NCI-H1105 treated with DMSO at 0.1 percent for 48 hours (cell line): ENCODE measurements around the gene TIMM44.
"Not testable (repeated sequence)": the region's sequence is repeated elsewhere in the genome, so short reads cannot be mapped to it uniquely, and the experiment has no call there.

ENCODE experiments used
- DNase-seq: peaks from one replicate; lab custom pipeline; 2025; lab: John Stamatoyannopoulos, UW

The TIMM44 gene

DNA sequence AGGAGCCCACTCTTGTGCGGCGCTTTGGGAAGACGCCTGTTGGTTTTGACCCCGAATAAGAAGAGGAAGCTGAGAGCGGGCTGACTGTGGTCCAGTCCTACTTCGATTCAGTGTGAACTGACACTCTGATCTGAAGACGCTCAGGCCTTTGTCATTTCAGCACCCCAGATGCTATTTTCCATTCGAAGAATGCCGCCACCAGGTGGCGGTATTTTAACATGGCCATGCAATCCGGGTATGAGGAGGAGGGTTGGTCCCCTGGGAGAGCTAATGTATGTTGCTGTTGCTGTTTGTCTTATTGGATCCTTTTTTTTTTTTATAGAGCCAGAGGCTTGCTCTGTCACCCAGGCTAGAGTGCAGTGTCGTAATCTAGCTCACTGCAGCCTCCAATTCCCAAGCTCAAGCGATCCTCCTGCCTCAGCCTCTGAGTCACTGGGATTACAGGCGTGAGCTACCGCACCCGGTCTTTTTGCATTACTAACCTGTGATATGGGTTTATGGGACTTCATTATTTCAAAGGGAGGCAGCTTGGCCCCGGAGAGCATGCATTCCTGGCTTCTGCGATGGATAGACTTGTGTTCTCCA is 803 bp upstream of the TIMM44 start:
- peak; percentile 90 for DNase-seq

DNA sequence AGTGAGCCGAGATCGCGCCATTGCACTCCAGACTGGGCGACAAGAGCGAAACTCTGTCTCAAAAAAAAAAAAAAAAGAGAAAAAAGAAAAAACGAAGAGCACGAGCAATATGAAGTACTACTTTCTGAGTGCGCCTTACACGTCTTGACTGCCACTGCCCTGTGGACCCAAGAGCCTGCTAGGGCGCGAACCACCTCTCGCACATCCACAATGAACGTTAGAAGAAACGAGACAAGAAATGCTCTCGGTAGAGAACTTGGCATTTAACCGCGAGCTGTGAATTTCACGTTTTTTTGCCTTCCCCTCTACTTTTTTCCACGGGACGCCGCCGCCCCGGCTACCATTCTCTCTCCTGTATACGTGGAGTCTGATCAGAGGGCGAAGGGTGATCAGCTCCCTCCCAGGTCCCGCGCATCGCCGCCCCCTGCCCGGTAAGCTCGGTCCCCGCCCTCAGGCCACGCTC is 454 bp downstream of the TIMM44 start:
- DNase-seq, result peak; percentile 32

DNA sequence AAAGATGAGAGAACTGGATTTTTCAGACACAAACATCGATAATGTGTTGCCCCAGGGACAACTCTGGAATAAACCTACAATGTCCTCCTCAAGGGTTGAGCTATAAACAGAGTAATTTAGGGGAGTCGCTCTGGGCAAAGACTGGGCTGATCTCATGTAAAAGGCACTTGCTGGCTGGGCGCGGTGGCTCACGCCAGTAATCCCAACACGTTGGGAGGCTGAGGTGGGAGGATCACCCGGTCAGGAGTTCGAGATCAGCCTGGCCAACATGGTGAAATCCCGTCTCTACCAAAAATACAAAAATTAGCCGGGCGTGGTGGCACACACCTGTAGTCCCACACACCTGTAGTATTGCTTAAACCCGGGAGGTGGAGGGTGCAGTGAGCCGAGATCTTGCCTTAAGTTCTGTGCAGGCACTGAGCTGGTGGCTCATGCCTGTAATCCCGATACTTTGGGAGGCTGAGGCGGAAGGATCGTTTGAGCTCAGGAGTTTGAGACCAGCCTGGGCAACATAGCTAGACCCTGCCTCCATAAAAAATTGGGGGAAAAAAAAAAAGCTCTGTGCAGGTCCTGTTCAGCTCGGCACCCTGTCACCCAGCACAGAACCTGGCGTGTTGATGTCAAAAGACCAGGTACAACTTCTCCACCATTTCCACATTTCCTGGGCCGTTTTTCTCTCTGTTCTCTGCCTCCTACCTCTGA is 1.4 kb downstream of the TIMM44 start:
- no peak for DNase-seq

DNA sequence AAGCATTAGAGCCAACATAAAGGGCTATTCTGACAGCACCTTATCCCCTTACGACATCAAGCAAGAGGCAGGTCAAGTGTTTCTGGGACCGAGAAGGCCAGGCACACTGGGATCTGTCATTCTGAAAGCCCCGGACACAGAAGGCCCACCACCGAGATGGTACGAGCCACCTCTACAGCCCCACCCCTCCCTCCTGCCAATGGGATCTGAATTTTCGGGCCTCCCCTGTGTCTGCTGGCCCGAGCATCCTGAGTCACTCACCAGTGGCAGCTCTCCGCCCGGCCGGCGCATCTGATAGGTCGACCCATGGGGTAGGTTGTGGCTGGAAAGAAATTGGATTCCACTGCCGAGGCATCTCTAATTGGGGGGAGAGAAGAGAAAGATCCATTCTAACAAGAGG is 2.6 kb downstream of the TIMM44 start:
- DNase-seq, result no peak

DNA sequence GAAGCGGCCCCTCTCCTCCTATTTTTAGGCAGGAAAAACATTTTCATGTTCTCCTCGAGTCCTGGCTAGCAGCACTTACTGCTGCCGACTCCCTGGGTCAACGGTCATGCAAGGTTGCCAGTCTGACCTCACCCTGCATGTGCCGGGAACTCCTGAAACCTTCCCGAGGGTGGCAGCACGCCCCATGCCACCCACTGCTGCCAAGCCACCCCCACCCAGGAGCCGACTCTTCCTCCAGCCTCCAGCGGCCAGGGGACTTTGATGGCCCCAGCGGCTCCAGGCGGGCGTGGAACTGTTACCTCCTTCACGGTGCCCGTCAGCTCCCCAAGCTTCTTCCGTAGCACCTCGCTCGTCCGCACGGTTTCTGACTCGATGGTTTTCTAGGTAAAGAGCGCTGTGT is 8.7 kb downstream of the TIMM44 start:
- DNase-seq, result no peak

DNA sequence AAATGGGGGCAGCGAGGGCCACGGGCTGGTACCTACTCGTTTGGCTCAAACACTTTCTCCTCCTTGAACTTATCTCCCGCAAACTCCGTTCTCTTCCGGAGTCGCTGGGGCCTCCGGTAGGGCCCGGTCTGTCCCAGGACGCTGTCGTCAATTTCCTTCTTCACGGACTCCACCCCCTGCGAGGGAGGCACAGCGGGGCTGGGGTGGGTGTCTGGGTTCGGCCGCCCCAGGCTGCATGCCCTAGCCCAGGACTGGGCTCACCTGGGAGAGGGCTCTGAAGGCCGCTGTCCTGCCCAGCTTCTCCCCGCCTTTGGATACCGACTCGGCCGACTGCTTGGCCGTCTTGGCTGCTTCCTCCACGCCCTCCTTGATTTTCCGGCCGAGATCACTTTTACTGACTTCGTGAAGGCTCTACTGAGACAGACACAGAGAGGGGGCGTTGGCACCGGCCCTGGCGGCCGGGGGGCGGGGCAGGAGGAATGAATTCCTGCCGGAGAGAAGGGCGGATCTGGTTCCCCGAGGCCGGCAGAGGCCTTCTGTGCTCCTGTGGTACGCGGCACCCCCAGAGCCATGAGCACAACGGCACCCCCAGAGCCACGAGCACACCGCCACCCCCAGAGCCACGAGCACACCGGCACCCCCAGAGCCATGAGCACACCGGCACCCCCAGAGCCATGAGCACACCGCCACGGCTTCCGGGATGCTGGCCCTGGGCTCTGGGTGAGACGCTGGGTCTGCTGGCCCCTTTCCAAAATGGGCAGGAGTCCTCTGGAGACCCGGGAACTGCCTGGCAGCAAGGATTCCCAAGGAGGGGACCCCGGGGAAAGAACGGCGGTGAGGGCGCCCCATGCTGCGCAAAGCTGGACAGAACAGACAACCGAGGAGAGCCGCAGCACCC is 9.4 kb downstream of the TIMM44 start:
- DNase-seq, result no peak

DNA sequence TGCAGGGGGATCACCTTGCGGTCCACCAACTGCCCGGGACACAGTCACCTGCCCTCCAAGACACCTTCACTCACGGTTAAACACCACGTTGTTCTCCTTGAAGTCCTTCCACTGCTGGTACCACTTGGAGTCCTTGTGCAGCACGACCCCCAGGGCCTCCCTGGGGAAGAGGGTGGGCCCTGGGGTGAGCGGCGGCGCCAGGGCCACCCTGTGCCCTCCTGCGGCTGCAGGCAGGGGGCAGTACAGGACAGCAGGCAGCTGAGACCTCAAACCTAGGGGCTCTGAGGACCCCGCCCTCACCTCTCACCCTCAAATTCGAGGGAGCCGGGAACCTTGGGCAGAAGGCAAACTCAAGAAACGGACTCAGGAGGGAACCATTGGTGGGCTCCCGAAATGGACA is 10.1 kb downstream of the TIMM44 start:
- no peak for DNase-seq

DNA sequence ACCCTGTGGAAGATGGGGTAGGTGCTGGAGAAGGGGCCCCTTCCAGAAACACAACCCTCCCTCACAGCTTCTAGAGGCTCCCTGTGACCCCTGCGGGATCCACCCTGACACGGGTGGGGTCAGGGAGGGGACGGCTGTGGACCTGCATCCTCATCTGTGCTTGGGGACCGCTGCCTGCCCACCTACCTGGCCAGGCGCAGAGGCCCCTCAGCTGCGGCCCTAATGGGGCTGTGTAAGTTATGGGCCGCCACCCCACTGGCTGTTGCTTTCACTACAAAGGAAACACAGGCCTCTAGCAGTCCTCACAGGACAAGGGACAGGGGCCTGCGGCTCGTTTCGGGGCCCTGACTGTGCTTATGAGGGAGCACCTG is 10.6 kb downstream of the TIMM44 start:
- DNase-seq, result no peak

DNA sequence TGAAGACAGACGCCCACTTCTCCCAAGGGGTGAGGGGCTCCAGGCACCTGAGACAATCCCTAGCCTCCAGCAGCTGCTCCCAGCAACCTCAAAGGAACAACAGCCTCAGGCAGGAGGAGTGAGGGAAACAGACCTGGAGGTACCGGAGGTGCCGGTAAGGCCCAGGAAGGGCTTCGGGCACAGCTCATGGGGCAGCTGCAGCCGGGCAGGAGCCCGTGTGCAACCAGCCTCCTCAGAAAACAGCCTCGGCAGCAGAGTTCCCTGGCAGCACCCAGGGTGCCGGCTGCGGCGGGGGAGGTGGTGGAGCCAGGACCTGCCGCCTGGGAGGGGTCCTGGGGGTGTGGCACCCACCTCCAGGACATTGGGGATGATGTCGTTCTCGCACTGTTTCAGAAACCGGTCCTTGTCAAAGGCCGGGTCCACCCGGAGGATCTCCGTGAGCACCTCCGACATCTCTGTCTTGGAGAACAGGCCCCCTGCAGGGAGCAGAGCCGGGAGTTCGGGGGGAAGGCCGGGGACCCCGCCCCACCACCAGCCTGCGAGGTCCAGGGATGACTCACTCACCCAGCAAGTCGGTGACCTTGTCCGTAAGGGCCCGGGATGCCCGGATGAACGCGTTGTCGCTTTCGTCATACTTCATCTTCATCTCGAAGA is 11.1 kb downstream of the TIMM44 start:
- no peak for DNase-seq

DNA sequence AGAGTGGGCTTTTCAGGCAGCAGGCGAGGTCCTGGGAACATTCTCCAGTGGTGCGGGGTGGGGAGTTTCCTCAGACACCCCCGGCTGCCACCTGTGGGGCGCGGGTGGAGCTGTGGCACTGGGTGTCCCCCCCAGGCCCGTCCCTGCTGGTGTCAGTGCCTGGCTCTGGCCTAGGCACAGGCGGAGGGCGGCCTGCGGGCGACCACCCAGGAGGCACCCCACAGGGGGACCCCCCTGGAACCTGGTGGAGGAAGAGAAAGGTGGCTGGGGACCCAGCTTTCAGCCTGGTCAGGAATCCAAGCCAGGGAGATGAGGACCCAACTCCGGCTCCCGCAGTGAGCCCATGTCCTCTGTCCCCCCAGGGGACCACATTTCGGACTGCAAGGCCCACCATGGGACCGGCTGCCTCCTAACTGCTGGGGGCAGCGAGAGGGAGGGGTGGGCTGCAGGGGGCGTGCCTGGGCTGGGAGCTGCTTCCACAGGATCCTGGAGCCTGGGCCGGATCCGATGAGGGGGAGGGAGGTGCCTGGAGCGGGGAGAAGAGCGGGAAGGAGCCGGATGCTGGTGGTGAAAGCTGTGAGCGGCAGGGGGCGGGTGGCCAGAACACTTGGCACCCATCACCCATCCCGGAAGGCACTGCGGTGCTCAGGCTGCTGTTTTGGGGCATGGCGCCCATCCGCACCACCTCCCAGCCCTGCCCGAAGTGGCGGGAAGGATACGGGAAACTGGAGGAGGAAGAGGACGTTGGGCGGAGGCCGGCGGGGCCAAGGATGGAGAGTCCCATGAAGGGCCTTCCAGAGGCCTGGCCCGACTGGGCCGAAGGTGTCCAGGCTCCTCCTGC is 12.0 kb downstream of the TIMM44 start:
- no peak for DNase-seq

DNA sequence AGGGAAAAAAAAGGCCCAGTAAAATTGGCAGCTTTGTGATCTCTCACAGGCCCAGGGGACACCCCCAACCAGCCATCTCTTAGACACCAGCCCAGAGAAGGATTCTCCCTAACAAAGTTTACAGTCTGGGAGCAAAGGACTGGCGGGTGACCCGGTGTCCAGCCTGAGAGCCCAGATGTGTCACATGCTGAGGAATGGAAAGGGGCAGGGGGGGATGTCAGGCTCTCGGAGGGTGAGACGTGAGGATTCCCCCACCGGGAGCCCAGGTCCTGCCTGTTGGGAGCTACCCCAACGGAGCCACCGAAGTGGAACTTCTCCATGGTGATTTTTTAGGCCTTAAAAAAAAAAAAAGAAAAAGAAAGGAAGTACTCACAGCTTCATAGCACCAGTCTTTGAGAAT is 12.7 kb downstream of the TIMM44 start:
- no peak for DNase-seq

DNA sequence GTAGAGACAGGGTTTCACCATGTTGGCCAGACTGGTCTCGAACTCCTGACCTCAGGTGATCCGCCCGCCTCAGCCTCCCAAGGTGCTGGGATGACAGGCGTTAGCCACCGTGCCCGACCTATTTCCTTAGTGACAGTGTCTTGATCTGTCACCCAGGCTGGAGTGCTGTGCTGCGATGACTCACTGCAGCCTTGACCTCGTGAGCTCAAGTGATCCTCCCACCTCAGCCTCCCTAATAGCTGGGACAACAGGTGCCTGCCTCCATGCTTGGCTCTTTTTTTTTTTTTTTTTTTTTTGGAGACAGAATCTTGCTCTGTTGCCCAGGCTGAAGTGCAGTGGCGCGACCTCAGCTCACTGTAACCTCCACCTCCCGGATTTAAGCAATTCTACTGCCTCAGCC is 13.4 kb downstream of the TIMM44 start:
- not testable (repeated sequence) for DNase-seq

DNA sequence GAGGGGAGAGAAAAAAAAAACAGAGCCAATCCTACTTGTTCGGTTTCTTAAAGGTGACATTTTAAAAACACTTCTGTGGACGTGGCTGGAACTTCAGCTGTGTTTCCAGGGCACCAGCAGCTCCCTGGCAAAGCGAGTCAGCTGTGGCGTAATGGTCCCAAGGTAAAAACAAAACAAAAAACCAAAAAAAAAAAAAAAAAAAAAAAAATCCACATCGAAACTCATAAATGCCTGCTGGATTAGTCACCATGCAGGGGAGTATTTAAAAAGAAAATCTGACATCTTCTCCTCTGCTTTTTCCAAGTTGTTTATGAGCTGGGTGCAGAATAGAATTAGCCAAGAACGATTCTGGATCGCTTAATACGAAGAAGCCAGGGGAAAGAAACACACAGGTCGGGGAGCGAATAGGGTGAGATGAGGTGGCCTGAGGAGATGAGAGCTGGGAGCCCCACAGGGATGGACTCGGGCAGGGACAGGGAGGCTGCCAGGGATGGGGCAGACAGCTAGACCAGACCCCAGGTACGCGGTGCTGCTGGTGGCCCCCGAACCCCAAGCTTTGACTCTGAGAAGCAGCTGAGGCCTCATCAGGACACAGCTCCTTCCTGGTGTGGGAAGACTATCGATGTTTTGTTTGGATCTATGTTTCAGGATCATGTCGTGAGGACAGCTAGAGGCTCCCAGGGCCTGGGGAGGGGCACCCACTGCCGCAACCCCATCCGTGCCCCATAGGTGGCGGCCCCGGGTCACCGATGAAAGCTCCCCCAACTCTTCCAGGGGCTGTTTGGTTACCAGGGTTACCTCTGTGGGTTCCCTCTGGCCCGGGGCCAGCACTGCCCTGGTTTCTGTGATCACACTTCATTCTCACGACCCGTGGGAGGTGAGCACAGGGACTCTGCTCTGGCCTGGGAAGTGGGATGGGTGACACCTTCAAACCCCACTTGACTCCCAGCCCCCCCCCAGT is 14.4 kb downstream of the TIMM44 start:
- DNase-seq, result peak; percentile 22

DNA sequence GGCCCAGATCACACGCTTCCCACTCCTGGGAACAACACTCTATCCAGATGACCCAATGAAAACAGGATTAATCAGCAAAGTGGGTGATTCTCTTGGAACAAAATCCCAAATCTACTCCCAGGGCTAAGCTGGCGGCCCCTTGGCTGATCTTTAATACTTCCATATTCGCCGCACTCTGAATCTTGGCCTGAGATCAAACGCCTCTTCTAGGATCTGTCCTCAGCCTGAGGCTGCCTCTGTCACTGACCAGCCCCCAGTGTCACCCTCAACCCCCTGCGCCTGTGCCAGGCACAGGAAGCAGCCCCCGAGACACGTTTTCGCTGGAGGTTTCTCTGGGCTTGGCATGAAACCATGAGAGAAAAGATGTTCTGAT is 15.1 kb downstream of the TIMM44 start:
- DNase-seq, result no peak

DNA sequence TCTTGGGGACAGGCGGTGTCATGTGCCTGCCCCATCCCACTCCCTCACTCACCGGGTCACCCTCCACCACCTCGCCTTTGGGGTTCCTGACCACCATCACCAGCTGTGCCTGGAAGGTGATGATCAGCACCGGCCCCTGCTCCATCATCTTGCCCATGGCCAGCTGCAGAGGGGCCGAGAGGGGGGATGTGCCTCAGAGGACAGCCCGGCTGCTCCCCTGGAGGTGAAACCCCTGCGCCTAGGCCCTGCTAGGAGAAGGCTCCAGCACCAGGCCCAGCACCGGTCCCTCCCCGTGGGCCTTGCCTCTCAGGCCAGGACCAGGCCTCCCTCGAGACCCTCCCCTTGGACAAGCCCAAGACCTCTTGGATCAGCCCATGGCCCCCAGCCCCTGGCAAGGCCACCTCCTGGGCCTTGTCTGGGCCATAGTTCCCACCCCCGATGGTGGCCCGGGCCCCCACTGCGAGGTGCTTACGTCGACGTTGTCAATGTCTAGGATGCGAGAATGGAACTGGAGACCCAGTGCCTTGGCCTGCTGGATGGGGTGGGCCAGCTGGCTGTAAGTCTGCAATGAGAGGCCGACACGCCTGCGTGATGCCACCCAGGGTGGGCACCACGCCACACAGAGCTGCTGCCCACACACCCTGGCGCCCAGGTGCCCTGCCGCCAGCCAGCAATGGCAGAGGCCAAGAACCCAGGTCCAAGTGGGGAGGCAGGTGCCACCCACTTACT is 15.7 kb downstream of the TIMM44 start:
- DNase-seq, result no peak

DNA sequence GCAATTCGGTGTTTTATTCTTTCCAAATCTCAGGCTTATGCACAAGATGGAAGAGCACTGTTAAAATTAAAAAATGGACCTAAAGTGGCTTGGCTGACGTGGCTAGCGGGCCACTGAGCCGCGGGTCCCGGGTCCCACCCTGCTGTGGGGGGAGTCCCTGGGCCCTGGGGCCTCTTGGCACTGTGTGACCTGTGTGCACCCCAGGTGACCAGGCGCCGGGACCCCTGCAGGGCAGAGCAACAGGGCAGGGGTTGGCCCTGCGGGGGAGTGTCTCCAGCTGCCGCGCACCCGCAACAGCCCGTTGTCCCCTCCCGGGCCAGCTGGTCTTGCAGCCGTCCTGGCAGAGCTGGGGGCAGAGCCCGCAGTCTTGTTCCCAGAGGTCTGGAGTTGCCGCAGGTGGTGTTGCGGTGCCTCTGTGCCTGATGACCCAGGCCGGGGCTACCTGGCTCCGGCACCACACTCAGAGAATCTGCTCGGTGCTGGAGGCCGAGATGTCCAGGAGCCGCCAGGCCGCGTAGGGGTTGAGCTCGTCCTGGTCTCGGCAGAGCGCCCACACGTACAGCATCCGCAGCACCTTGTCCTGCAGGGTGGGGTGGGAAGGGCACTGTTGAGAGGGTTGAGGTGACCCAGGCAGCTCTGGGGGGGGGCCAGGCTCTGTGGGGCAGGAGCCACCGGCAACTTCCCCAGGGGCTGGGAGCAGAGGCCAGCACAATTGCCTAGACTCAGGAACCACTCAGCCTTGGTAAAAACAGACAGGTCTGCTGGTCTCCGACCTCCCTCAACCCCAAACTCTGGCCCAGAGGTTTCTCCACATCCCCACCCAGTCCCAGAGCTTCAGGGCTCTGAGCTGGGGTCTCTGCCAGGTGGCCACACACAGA is 16.5 kb downstream of the TIMM44 start:
- DNase-seq, result no peak

DNA sequence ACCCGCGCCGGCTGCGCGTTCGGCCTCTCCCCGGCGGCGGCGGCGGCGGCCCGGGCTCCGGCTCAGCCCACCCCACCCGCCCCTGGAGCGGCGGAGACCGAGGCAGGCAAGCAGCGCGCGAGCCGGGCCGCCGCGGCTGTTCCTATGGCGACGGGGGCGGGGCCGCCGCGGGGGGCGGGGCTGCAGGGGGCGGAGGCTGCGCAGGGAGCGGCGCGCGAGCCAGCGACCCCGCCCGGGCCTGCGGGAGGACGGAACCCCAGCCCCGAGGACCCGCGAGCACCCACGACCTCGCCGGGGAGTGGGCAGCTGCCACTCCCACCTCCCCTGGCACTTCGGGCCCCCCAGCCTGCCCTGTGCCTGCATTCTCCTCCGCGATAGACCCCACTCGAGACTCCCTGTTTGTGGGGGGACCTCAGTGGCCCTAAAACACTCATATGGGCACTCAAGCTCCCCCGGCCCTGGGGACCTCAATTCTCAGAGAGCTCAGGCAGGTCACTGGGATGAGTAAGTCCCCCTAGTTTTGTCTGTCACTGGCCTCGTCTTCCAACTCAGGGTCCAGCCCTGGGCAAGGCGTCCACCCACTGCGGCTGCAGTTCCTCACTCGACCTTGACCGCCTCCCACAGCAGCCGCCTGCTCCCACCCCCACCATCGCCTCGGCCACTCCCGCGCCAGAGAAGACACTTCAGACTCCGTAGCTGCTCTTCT is 17.3 kb downstream of the TIMM44 start, which contains the start of gene CTXN1:
Gene CTXN1 (minus strand): TSS at position 115 of the 706 bp plus-strand sequence. CDS start 597 bp downstream, outside the sequence.
- DNase-seq, result peak; percentile 62
